Erythroblast (primary cell): ENCODE measurements around the gene MYO5C.

ENCODE experiments used
- GATA1 ChIP-seq: IDR thresholded peaks from 2 replicates; pipeline ENCODE4 v1.6.1; 2011; ENCODE audit warnings: low read depth, mild to moderate bottlenecking, control low read depth, low read length, moderate library complexity
- POLR2A ChIP-seq: IDR thresholded peaks from 2 replicates; pipeline ENCODE4 v1.6.1; 2011; ENCODE audit warnings: mild to moderate bottlenecking, low read length

- TF ChIP-seq POLR2A (no peak), GATA1 (no peak)
These were observed 111.9 kb downstream of the MYO5C start for GRCh38 chr15:52183562-52184173.
